Fibroblast of lung (primary cell): ENCODE results near the gene KIAA1328.

Experiments
- EZH2 ChIP-seq: IDR thresholded peaks from 2 replicates; pipeline ENCODE4 v1.5.1; 2012; ENCODE audit warnings: low read length, control low read depth, mild to moderate bottlenecking; ENCODE audit errors: missing control alignments
- TF ChIP-seq, protein P1 (sequence below), 2 donors: IDR thresholded peaks in 1 of 2; conservative IDR thresholded peaks in 1 of 2; 1 replicate in 1 of 2; 2 replicates in 1 of 2; pipeline ENCODE4 v1.5.1; 2011 to 2012; ENCODE audit warnings: low read length in 2 of 2, control low read depth in 1 of 2, inconsistent platforms in 1 of 2, low read depth in 1 of 2, mild to moderate bottlenecking in 1 of 2

DNA sequence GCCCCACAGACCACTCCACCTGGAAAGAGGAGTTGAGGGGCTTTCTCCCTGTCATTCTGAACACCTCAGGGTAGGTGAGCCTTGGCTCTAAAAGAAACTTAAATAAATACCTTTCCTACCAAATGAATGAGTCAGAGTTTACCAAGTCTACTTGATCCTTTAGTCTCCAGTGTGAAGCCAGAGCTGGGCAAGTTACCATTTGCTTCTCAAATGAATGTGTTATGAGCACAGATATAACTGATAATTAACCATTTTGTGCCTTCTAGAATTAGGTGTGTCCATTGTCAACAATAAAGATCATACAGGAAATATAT lies 347.7 kb downstream of the KIAA1328 start:
- TF ChIP-seq, protein P1, sequence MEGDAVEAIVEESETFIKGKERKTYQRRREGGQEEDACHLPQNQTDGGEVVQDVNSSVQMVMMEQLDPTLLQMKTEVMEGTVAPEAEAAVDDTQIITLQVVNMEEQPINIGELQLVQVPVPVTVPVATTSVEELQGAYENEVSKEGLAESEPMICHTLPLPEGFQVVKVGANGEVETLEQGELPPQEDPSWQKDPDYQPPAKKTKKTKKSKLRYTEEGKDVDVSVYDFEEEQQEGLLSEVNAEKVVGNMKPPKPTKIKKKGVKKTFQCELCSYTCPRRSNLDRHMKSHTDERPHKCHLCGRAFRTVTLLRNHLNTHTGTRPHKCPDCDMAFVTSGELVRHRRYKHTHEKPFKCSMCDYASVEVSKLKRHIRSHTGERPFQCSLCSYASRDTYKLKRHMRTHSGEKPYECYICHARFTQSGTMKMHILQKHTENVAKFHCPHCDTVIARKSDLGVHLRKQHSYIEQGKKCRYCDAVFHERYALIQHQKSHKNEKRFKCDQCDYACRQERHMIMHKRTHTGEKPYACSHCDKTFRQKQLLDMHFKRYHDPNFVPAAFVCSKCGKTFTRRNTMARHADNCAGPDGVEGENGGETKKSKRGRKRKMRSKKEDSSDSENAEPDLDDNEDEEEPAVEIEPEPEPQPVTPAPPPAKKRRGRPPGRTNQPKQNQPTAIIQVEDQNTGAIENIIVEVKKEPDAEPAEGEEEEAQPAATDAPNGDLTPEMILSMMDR (conservative IDR thresholded peaks at IDR 0.05 in 1 of 2, IDR thresholded peaks at IDR 0.05 in 1 of 2; ENCODE audit: low read depth in 1 of 2, low read length in 2 of 2): no peak
- no peak for TF ChIP-seq EZH2
